CD14-positive monocyte (primary cell): ENCODE measurements around the gene SMAD6. TPM values are rescaled to one million over a fixed set of nuclear protein-coding genes. Genes with fewer than 3 reads are reported as not detected.

Experiments used
- DNase-seq, 3 donors: peaks; one replicate each; pipeline ENCODE4 v3.0.0-alpha.2; 2011 to 2022
- H2AFZ ChIP-seq: 2 replicates; pipeline ENCODE4 v1.6.0; 2012; ENCODE audit warnings: mild to moderate bottlenecking, low read depth, low read length, inconsistent platforms; ENCODE audit not compliant: insufficient read depth, poor library complexity, severe bottlenecking
- H3K27ac ChIP-seq, 2 donors: 1 replicate in 1 of 2; 2 replicates in 1 of 2; pipeline ENCODE4 v1.5.1; 2012 to 2013; ENCODE audit warnings: low read length in 2 of 2, control low read depth in 1 of 2, inconsistent platforms in 1 of 2, low read depth in 1 of 2, mild to moderate bottlenecking in 1 of 2
- H3K27me3 ChIP-seq, 2 donors: one replicate each; pipeline versions ENCODE4 v1.6.0 to v1.6.1; 2011 to 2013; ENCODE audit warnings: low read length in 2 of 2; ENCODE audit not compliant: control insufficient read depth in 2 of 2, insufficient read depth in 2 of 2
- H3K36me3 ChIP-seq, 2 donors: replicated peaks in 1 of 2; 1 replicate in 1 of 2; 2 replicates in 1 of 2; pipeline versions ENCODE4 v1.5.1 to v1.6.1; 2012 to 2013; ENCODE audit warnings: low read length in 2 of 2, control low read depth in 1 of 2, inconsistent platforms in 1 of 2, mild to moderate bottlenecking in 1 of 2; ENCODE audit not compliant: insufficient read depth in 2 of 2, control insufficient read depth in 1 of 2
- H3K4me1 ChIP-seq, 2 donors: 1 replicate in 1 of 2; 2 replicates in 1 of 2; pipeline versions ENCODE4 v1.5.1 to v1.6.1; 2012 to 2013; ENCODE audit warnings: low read length in 2 of 2, control low read depth in 1 of 2, inconsistent platforms in 1 of 2, mild to moderate bottlenecking in 1 of 2, moderate library complexity in 1 of 2; ENCODE audit not compliant: insufficient read depth in 2 of 2, control insufficient read depth in 1 of 2
- H3K4me2 ChIP-seq: replicated peaks from 2 replicates; pipeline ENCODE3; 2012; ENCODE audit warnings: low read length, moderate library complexity, mild to moderate bottlenecking; ENCODE audit not compliant: poor library complexity, severe bottlenecking; ENCODE audit errors: extremely low read depth
- H3K4me3 ChIP-seq, 3 experiments: fragments of 200-600 bp in 1 of 3; sonication (generic) in 1 of 3; replicated peaks in 1 of 3; 1 replicate in 2 of 3; 2 replicates in 1 of 3; pipeline ENCODE4 v1.5.1; 2011 to 2013; ENCODE audit warnings: low read length in 3 of 3, mild to moderate bottlenecking in 3 of 3, control low read depth in 2 of 3, low read depth in 2 of 3, inconsistent platforms in 1 of 3, moderate library complexity in 1 of 3
- H3K79me2 ChIP-seq: 2 replicates; pipeline ENCODE4 v1.6.0; 2012; ENCODE audit warnings: mild to moderate bottlenecking, control low read depth, inconsistent platforms, low read length, moderate library complexity; ENCODE audit not compliant: insufficient read depth
- H3K9ac ChIP-seq: 2 replicates; pipeline ENCODE4 v1.6.0; 2017; ENCODE audit warnings: low read length, mild to moderate bottlenecking; ENCODE audit not compliant: insufficient read depth, poor library complexity, severe bottlenecking
- H3K9me3 ChIP-seq, 2 donors: replicated peaks in 1 of 2; 1 replicate in 1 of 2; 2 replicates in 1 of 2; pipeline versions ENCODE4 v1.5.1 to v1.6.1; 2012 to 2013; ENCODE audit warnings: low read length in 2 of 2, control low read depth in 1 of 2; ENCODE audit not compliant: control insufficient read depth in 1 of 2, insufficient read depth in 1 of 2
- H4K20me1 ChIP-seq: 2 replicates; pipeline ENCODE4 v1.6.0; 2012; ENCODE audit warnings: mild to moderate bottlenecking, low read length, control low read depth, moderate library complexity; ENCODE audit not compliant: insufficient read depth
- H3K27ac Mint-ChIP-seq, 7 donors: one replicate each; pipeline ENCODE4 v1.8.0; 2020; ENCODE audit warnings: mild to moderate bottlenecking in 7 of 7, mixed read lengths in 7 of 7, moderate library complexity in 6 of 7, inconsistent platforms in 2 of 7
- H3K27me3 Mint-ChIP-seq, 3 donors: one replicate each; pipeline ENCODE4 v1.8.0; 2021 to 2022; ENCODE audit warnings: low read depth in 3 of 3, mild to moderate bottlenecking in 3 of 3, mixed read lengths in 3 of 3, moderate library complexity in 3 of 3, inconsistent platforms in 1 of 3
- H3K36me3 Mint-ChIP-seq, 2 donors: one replicate each; pipeline ENCODE4 v1.8.0; 2020; ENCODE audit warnings: mixed read lengths in 2 of 2, inconsistent platforms in 1 of 2, mild to moderate bottlenecking in 1 of 2
- H3K4me1 Mint-ChIP-seq: one replicate; pipeline ENCODE4 v1.8.0; 2020; ENCODE audit warnings: mild to moderate bottlenecking, mixed read lengths
- H3K4me3 Mint-ChIP-seq, 2 donors: one replicate each; pipeline ENCODE4 v1.8.0; 2020; ENCODE audit warnings: mild to moderate bottlenecking in 2 of 2, mixed read lengths in 2 of 2, moderate library complexity in 1 of 2
- H3K9me3 Mint-ChIP-seq, 7 donors: one replicate each; pipeline ENCODE4 v1.8.0; 2020 to 2022; ENCODE audit warnings: mixed read lengths in 7 of 7, mild to moderate bottlenecking in 6 of 7, moderate library complexity in 6 of 7, inconsistent platforms in 2 of 7
- WGBS: methylation state at CpG from one replicate; pipeline ENCODE4 v1.1.5; 2013; ENCODE audit warnings: missing lambda C conversion rate; ENCODE audit not compliant: insufficient coverage; 5-methylcytosine and 5-hydroxymethylcytosine counted together
- intact Hi-C, 2 donors: fragments of 100-400 bp; cut with micrococcal nuclease; formaldehyde crosslinking; loops; one replicate each; pipeline versions ENCODE4 v1.15.0 to v1.15.1; 2023
- polyA plus RNA-seq, 3 donors: library from polyadenylated mRNA; depleted of rRNA in 1 of 3; unstranded in 2 of 3; stranded (reverse) in 1 of 3; fragments of 300-500 nt in 2 of 3; fragments of >200 nt in 1 of 3; fragmentation: Illumina TruSeq in 2 of 3; gene quantifications; 1 replicate in 2 of 3; 2 replicates in 1 of 3; pipeline ENCODE4 v1.2.3, GENCODE V29; 2012 to 2021
- TF ChIP-seq, protein P1 (sequence below): fragments of 200-600 bp; IDR thresholded peaks from one replicate; pipeline ENCODE4 v1.8.0; 2022; ENCODE audit warnings: antibody characterized with exemption, mild to moderate bottlenecking

Gene SMAD6
- polyA plus RNA-seq, 3 donors = 0.31 TPM; not detected in 2

DNA sequence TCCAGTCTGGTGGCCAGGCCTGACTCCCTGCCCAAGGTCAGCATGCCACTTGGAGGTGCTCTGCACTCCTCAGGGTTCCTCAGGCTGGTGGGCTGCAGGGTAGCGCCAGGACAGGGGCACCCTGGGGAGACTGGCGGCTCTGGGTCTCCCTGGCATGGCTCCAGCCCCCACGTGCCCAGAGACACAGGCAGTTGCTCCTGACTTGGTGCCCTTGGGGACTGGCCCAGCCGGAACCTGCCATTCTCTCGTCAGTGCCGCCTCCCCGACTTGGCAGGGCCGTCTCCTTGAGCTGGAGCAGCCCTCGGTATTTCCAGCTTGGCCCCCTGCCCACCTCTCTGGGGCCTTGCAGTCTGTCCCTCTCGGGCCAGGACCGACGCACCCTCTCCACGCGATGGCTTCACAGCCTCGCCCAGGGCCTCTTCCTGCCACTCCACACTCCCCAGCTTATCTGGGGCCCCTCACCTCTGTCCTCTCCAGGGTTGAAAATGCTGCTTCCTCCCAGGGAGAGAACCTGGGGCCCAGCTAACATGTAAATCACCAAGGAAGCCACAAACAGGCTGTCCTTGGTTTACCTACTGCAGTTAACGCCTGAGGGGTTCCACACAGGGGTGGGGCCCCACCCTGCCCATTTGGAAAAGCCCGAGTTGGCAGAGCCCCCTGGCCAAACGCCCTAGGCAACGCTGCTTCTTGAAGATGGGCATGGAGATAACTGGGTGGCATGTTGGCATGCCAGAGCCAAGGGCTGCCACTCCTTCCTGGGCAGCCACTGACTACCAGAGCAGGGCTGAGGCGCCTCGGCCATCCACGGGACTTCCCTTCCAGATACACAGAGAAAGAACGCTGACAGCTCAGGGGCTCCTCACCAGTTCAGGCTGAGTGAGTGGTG lies 61.4 kb downstream of the SMAD6 start:
- Histone ChIP-seq H3K4me1 (peaks cover 15% of the 10 kb centered on the region in 2 donors), H3K36me3 (no peaks in the 10 kb centered on the region), H3K79me2 (no peaks in the 10 kb centered on the region), H3K9me3 (no peaks in the 10 kb centered on the region), H3K27ac (no peak overlapping the region), H2AFZ (no peak overlapping the region), H3K27me3 (peaks cover 0 to 30% of the 10 kb centered on the region in 2 donors), H3K9ac (no peak overlapping the region), H4K20me1 (no peaks in the 10 kb centered on the region), H3K4me3 (no peak overlapping the region), H3K4me2 (no peak overlapping the region)
- peak overlapping the region in 1 of 2 donors; percentile 18 for H3K4me3 Mint-ChIP-seq
- H3K27ac Mint-ChIP-seq = no peak overlapping the region
- TF ChIP-seq, protein P1, sequence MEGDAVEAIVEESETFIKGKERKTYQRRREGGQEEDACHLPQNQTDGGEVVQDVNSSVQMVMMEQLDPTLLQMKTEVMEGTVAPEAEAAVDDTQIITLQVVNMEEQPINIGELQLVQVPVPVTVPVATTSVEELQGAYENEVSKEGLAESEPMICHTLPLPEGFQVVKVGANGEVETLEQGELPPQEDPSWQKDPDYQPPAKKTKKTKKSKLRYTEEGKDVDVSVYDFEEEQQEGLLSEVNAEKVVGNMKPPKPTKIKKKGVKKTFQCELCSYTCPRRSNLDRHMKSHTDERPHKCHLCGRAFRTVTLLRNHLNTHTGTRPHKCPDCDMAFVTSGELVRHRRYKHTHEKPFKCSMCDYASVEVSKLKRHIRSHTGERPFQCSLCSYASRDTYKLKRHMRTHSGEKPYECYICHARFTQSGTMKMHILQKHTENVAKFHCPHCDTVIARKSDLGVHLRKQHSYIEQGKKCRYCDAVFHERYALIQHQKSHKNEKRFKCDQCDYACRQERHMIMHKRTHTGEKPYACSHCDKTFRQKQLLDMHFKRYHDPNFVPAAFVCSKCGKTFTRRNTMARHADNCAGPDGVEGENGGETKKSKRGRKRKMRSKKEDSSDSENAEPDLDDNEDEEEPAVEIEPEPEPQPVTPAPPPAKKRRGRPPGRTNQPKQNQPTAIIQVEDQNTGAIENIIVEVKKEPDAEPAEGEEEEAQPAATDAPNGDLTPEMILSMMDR = no peak
- peaks cover 0 to 4% of the 10 kb centered on the region in 2 donors for H3K36me3 Mint-ChIP-seq
- H3K27me3 Mint-ChIP-seq = peaks cover 18 to 60% (median 44%) of the 10 kb centered on the region in 3 donors
- H3K4me1 Mint-ChIP-seq = peaks cover 37% of the 10 kb centered on the region
- WGBS = 22% methylated on average over 22 of the region's 23 CpGs
- intact Hi-C loops = no loop called here
- peaks cover 0 to 3% (median 0%) of the 10 kb centered on the region in 7 donors for H3K9me3 Mint-ChIP-seq
- DNase-seq = no peak

DNA sequence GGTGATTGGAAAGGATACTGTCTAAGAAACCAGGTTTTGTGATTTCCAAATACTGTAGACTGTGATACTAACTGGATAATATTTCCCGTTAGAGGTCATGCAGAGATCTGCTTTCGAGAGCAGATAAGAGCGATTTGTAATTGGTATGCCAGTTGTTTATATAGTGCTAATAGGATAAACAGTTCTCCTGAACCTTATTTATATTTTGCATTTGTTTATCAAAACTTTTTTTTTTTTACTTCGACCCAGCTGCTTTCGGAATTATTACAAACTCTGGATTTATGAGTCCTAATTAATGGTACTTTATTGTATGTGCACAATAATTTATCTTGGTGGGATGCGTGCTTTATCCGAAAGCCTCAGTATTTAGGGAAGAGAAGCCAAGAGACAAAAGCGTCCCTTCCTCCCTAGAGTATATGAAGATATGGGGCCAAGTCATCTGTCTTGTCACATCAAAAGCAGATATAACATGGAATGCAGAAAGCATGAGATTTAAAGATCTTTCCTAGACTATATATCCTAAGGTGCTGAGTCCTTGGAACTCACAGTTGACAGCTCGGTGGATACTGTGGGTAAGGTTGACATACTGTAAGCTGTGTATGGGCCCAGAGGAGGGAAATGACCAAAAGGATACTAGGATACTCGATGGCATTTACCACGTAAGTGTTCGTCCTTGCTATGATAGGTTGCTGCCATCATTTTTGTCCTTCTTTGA lies 62.2 kb downstream of the SMAD6 start:
- Histone ChIP-seq H3K4me2 (no peak overlapping the region), H3K9me3 (no peaks in the 10 kb centered on the region), H3K4me1 (peaks cover 15% of the 10 kb centered on the region in 2 donors), H3K27ac (no peak overlapping the region), H4K20me1 (no peaks in the 10 kb centered on the region), H3K9ac (no peak overlapping the region), H3K36me3 (no peaks in the 10 kb centered on the region), H3K4me3 (no peak overlapping the region), H3K27me3 (peaks cover 0 to 30% of the 10 kb centered on the region in 2 donors), H2AFZ (no peak overlapping the region), H3K79me2 (no peaks in the 10 kb centered on the region)
- H3K27ac Mint-ChIP-seq = no peak overlapping the region
- WGBS = 90% methylated on average over 4 of the region's 12 CpGs
- peaks cover 19 to 60% (median 44%) of the 10 kb centered on the region in 3 donors for H3K27me3 Mint-ChIP-seq
- no peak overlapping the region for H3K4me3 Mint-ChIP-seq
- peaks cover 0 to 3% (median 0%) of the 10 kb centered on the region in 7 donors for H3K9me3 Mint-ChIP-seq
- DNase-seq = no peak
- peaks cover 37% of the 10 kb centered on the region for H3K4me1 Mint-ChIP-seq
- intact Hi-C loops = no loop called here
- TF ChIP-seq, protein P1 = no peak
- H3K36me3 Mint-ChIP-seq = peaks cover 0 to 4% of the 10 kb centered on the region in 2 donors
